Measurements from ENCODE around the gene C2orf78. TPM values are rescaled to one million over a fixed set of nuclear protein-coding genes. Genes with fewer than 3 reads are reported as not detected.
"Not testable (repeated sequence)": the region's sequence is repeated elsewhere in the genome, so short reads cannot be mapped to it uniquely, and the experiment has no call there.

C2orf78 gene
- polyA plus RNA-seq (ENCODE audit: insufficient read length in 10 of 10): not detected
- long read RNA-seq, donor 1: 0 reads
- long read RNA-seq, donor 2: 0 reads
- long read RNA-seq, donor 3: 0 reads
- long read RNA-seq, donor 4: 0 reads
- long read RNA-seq, donor 5: 0 reads
- long read RNA-seq, donor 6: 0 reads
- long read RNA-seq, donor 7: 0 reads
- long read RNA-seq, donor 8: 0 reads
- long read RNA-seq, donor 9: 0 reads

DNA sequence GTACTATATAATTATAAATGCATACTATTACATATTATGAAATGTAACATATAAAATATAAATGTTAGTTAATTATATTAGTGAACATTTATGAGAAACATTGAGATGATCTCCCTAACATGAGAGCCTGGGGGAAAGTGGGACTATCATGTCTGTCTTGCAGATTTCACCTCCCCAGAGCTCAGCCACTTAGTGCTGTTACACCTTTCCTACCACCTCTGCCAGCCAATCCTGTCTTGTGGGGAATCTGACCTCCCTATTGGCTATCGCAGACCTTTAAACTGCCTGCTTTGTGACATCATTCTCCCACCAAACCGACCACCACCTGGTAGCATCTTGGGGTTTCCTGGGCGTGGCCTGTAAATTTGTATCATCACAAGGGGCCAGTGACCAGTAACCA is at the start of gene C2orf78:
Gene C2orf78 (plus strand): TSS at position 301 of the 400 bp plus-strand sequence. CDS start 127 bp downstream, outside the sequence.
- DNase-seq: not testable (repeated sequence)

- no peak for DNase-seq
Measured at GRCh38 chr2:73736378-73736777, 47.6 kb upstream of the C2orf78 start.

GRCh38 chr2:73736855-73737779 is 46.9 kb upstream of the C2orf78 start, which contains the start of gene TPRKB:
TPRKB (minus strand) TSS chr2:73737345; CDS start chr2:73734569, 2,776 bp downstream.
- DNase-seq: peak; percentile 98

GRCh38 chr2:73739101-73739500 is 44.9 kb upstream of the C2orf78 start:
- DNase-seq: no peak

GRCh38 chr2:73740767-73741166 is 43.2 kb upstream of the C2orf78 start:
- no peak for DNase-seq

DNA sequence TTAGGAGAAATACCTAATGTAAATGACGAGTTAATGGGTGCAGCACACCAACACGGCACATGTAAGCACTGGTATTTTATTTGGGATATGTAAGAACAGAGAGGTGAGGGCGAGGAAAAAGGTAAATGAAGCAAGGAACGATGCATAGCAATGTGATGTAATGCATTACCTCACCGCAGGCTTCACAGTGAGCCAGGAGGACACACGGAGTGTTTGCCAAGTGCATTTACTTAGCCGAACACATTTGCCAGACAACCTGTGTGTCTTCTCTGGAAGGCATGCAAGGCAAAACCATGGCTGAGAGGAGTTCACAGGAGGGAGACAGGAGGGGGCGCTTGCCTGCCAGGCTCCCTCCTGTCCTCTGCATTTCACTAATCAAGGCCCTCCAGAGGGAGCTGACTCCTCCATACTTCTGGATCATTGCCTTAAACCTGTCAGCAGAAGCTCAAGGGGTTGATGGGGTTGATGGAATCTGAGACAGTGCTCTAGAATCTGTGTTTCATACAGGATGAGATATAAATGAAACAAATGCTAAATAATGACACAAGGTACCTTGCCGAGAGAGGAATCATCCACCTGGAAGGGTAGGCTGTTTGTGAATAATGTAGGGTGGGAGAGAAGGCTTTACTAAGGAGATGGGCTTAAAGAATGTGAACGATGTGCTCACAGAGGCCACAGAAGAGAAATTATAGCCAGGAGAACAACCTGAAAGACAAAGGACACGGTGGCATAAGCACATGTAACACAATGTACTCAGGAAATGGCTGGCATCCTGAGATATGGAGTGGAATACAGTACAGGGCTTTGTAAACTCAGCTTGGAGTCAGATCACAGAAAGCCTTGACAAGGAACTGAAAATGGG is 37.7 kb upstream of the C2orf78 start:
- DNase-seq: no peak

GRCh38 chr2:73746877-73747208 is 37.1 kb upstream of the C2orf78 start:
- no peak for DNase-seq

DNA sequence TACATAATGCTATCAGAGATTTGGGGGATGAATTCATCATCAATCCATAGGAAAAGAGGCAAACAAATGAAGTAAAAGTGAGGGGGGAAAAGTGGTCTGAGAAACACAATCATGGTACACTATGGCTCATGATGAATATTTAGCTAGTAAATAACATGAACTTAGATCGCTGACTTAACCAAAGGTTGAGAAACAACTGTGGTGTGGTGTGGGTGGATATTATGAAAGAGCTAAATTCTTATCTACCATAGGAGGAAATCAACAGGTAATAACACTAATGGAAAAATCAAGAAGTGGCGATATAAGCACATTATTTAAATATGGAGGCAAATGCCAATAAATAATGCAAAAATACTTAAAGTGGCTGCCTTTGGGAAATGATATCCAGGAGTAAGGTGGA is 34.7 kb upstream of the C2orf78 start:
- no peak for DNase-seq

GRCh38 chr2:73754332-73754731 is 29.7 kb upstream of the C2orf78 start:
- not testable (repeated sequence) for DNase-seq

DNA sequence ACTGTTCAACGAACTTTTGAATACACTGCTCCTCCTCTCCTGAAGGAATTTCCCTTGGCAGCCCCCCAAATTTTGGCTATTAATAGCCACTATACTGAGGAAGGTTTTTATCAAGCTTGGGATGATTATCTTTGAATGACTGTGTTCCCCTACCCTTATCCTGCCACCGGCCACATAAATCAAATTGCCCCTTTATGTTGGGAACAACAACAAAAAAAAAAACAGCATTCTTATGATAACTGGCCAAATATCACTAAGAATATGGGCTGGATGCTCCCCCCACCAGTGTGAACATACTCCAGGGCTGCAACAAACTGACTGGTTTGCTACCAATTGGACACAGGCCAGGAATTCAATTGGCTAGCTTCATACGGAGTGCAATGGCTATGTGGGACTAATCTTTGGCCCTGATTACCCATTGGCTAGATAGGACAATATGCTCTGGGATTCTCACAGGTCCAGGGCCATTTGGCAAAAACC is 24.7 kb upstream of the C2orf78 start:
- DNase-seq: peak in 2 of 3 donors; percentile 11 to 28

DNA sequence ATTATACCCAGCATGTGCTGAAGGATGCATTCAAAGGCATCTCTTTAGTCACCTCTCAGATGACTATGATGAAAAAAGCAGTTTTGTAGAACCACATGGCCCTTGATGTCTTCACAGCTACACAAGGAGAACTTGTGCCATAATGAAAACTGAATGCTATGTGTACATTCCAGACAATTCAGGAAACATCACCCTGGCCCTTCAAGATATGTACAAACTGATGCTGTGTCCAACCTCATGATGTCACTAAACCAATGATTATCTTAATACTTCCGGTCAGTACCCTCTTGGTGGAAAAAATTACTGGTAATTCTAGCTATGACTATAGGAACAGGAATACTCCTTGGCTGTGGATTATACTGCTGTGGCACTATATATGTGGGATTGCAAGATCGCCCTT is 24.1 kb upstream of the C2orf78 start:
- no peak for DNase-seq

DNA sequence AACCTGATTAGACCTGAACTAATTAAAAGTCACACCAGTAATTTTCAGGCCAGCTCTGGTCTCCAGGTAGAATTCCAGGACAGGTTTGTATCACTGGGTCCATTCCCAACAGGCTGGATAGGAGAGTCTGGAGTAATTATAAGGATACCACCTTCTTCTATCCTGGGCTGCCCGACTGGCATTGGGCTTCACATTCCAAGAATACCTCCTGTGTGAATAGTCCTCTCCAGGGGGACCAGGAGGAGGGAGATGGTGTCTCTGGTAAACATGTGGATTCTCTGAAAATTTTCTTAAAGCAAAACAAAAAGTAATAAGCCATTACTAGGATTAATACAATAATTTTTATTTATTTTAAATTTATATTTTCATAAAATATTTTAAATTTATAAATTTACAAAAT is 21.4 kb upstream of the C2orf78 start:
- DNase-seq: no peak

DNA sequence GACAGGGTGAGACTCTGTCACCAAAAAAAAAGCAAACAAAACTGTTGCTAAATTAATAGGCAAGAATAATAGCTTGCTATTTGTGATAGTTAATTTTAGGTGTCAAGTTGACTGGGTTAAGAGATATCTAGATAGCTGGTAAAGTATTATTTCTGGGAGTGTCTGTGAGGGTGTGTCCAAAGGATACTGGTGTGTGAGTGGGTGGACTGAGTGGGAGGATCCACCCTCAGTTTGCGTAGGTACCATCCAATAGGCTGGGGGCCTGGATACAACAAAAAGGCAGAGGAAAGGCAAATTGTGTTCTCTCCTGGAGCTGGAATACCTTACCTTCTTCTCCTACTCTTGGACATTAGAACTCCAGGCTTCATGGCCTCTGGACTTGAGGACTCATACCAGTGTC is 19.0 kb upstream of the C2orf78 start:
- no peak for DNase-seq

GRCh38 chr2:73766349-73766748 is 17.6 kb upstream of the C2orf78 start:
- no peak for DNase-seq

DNA sequence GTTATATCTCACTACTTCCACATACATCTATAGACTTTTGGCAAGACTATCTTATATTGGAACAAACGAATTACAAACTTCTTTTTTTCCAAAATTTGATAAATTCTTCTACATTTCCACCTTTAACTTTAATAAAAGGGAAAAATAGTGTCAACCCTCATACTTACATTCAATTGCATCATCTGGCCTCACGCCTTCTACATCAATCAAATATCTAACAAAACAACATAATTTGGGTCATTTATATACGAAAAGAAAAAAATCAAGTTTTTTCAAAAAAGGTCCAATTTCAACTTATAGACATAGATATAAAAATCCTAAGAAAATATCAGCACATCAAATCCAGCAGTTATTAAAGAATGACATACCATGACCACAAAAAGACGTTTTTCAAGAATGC is 17.0 kb upstream of the C2orf78 start:
- DNase-seq: no peak

GRCh38 chr2:73770725-73771124 is 13.3 kb upstream of the C2orf78 start:
- DNase-seq: no peak

- no peak for DNase-seq
Measured at GRCh38 chr2:73772819-73773218, 11.2 kb upstream of the C2orf78 start.

DNA sequence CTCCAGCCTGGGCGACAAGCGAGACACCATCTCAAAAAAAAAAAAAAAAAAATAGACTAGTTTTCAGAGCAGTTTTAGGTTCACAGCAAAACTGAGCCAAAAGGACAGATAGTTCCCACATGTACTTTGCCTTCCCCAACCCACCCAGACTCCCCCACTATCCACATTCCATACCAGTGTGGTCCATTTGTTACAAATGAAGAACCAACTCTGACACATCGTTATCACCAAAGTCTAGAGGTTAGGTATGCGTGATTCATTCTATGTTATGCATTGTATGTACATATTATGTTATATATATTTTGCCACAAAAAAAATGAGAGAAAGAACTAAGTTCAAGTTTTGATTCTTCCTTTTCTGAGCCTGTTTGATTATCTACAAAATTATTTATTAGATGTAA is 7.6 kb upstream of the C2orf78 start:
- peak in 1 of 3 donors; percentile 27 for DNase-seq

DNA sequence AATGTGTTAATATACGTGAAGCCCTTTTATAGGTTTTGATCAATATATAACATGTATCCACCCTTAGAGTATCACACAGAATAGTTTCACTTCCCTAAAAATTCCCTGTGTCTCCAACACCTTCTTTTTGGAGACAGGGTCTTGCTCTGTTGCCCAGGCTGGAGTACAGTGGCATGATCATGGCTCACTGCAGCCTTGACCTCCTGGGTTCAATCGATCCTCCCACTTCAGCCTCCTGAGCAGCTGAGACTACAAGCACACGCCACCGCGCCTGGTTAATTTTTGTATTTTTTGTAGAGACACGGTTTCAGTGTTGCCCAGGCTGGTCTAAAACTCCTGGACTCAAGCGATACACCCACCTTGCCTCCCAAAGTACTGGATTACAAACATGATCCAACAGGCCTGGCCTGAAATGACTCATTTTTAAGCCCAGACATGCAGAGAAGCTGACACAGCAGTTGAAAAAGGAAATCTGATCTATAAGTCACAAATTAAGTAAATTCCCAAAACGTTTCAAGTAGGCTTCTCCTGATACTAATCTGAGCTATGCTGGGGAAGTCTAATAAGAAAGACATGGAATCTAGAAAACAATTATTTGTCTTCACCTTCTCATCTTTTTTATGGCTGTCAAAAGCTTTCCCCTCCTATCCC is 7.0 kb upstream of the C2orf78 start:
- DNase-seq: no peak

- peak in 1 of 3 donors; percentile 5 for DNase-seq
Measured at GRCh38 chr2:73778867-73779466, 5.0 kb upstream of the C2orf78 start.
